Measurements from ENCODE around the gene CACNG3. TPM values are rescaled to one million over a fixed set of nuclear protein-coding genes. Genes with fewer than 3 reads are reported as not detected.

CACNG3 gene
- total RNA-seq, 1 donor from 2014 or later = not detected

GRCh38 chr16:24396350-24397271, 140.5 kb downstream of the CACNG3 start:
- DNase-seq (ENCODE audit: low read depth) (no peak), FAIRE-seq (no peak)
- no peak for TF ChIP-seq CTCF (IDR thresholded peaks at IDR 0.05; ENCODE audit: insufficient read depth, low read length, severe bottlenecking)
- Histone ChIP-seq H3K4me3 (ENCODE audit: low read depth, low read length) (no peak overlapping the region), H3K27me3 (ENCODE audit: control insufficient read depth, insufficient read depth, low read length) (no peaks in the 10 kb centered on the region), H3K36me3 (ENCODE audit: control insufficient read depth, insufficient read depth, low read length) (no peaks in the 10 kb centered on the region)

GRCh38 chr16:24409045-24409444, 152.9 kb downstream of the CACNG3 start:
- TF ChIP-seq CTCF (IDR thresholded peaks at IDR 0.05; ENCODE audit: insufficient read depth, low read length, severe bottlenecking) = no peak
- DNase-seq (ENCODE audit: low read depth) = no peak
- Histone ChIP-seq H3K4me3 (ENCODE audit: low read depth, low read length) (no peak overlapping the region), H3K36me3 (ENCODE audit: control insufficient read depth, insufficient read depth, low read length) (no peaks in the 10 kb centered on the region), H3K27me3 (ENCODE audit: control insufficient read depth, insufficient read depth, low read length) (no peaks in the 10 kb centered on the region)
- FAIRE-seq = no peak
